NT2/D1 (cell line): ENCODE measurements around the gene SPRR3.

Source experiments
- DNase-seq: peaks from one replicate; pipeline ENCODE4 v3.0.0-alpha.2; 2011; ENCODE audit warnings: low read depth, low spot score
- H3K27me3 ChIP-seq: 2 replicates; pipeline ENCODE4 v1.6.0; 2011; ENCODE audit warnings: mild to moderate bottlenecking; ENCODE audit not compliant: insufficient read length, insufficient read depth
- H3K36me3 ChIP-seq: 2 replicates; pipeline ENCODE4 v1.6.1; 2011; ENCODE audit warnings: mild to moderate bottlenecking, low read length, mixed read lengths; ENCODE audit not compliant: insufficient read depth, insufficient read length
- H3K4me1 ChIP-seq: 2 replicates; pipeline ENCODE4 v1.5.1; 2011; ENCODE audit not compliant: insufficient read depth, insufficient read length
- H3K4me3 ChIP-seq: 2 replicates; pipeline ENCODE4 v1.5.1; 2011; ENCODE audit warnings: low read depth; ENCODE audit not compliant: insufficient read length
- H3K9ac ChIP-seq: 2 replicates; pipeline ENCODE4 v1.6.0; 2011; ENCODE audit warnings: low read depth; ENCODE audit not compliant: insufficient read length
- H3K9me3 ChIP-seq: 2 replicates; pipeline ENCODE4 v1.5.1; 2011; ENCODE audit warnings: mild to moderate bottlenecking, low read length; ENCODE audit not compliant: insufficient read depth
- SUZ12 ChIP-seq: IDR thresholded peaks from 2 replicates; pipeline ENCODE4 v1.6.1; 2011; ENCODE audit not compliant: insufficient read length, insufficient read depth; ENCODE audit errors: extremely low read depth
- YY1 ChIP-seq: IDR thresholded peaks from 2 replicates; pipeline ENCODE4 v1.6.1; 2011; ENCODE audit not compliant: insufficient read length, insufficient read depth
- ZNF274 ChIP-seq: IDR thresholded peaks from 2 replicates; pipeline ENCODE4 v1.6.1; 2011; ENCODE audit warnings: mild to moderate bottlenecking, low read depth, low read length

The SPRR3 gene

GRCh38 chr1:152961226-152961891, 40.2 kb upstream of the SPRR3 start:
- TF ChIP-seq ZNF274, result no peak
- TF ChIP-seq SUZ12, result no peak
- TF ChIP-seq YY1, result no peak
- DNase-seq, result no peak
- Histone ChIP-seq H3K4me1 (no peaks in the 10 kb centered on the region), H3K9ac (no peak overlapping the region), H3K36me3 (no peaks in the 10 kb centered on the region), H3K4me3 (no peak overlapping the region), H3K9me3 (no peaks in the 10 kb centered on the region), H3K27me3 (no peaks in the 10 kb centered on the region)

GRCh38 chr1:152962876-152963415, 38.6 kb upstream of the SPRR3 start:
- Histone ChIP-seq H3K9me3 (no peaks in the 10 kb centered on the region), H3K4me1 (no peaks in the 10 kb centered on the region), H3K9ac (no peak overlapping the region), H3K4me3 (no peak overlapping the region), H3K36me3 (no peaks in the 10 kb centered on the region), H3K27me3 (no peaks in the 10 kb centered on the region)
- TF ChIP-seq YY1 (no peak), ZNF274 (no peak), SUZ12 (no peak)
- DNase-seq, result no peak

GRCh38 chr1:152964536-152964935, 37.0 kb upstream of the SPRR3 start:
- H3K9ac ChIP-seq, result no peak overlapping the region
- no peak for TF ChIP-seq SUZ12
- TF ChIP-seq YY1, result no peak
- no peak for TF ChIP-seq ZNF274
- H3K27me3 ChIP-seq, result no peaks in the 10 kb centered on the region
- H3K9me3 ChIP-seq, result no peaks in the 10 kb centered on the region
- no peaks in the 10 kb centered on the region for H3K4me1 ChIP-seq
- H3K4me3 ChIP-seq, result no peak overlapping the region
- H3K36me3 ChIP-seq, result no peaks in the 10 kb centered on the region
- DNase-seq, result no peak

- H3K9ac ChIP-seq, result no peak overlapping the region
- H3K4me1 ChIP-seq, result no peaks in the 10 kb centered on the region
- DNase-seq, result no peak
- H3K4me3 ChIP-seq, result no peak overlapping the region
- no peaks in the 10 kb centered on the region for H3K9me3 ChIP-seq
- H3K36me3 ChIP-seq, result no peaks in the 10 kb centered on the region
- TF ChIP-seq YY1 (no peak), SUZ12 (no peak), ZNF274 (no peak)
- H3K27me3 ChIP-seq, result no peaks in the 10 kb centered on the region
Observed at GRCh38 chr1:152965853-152966252, 35.7 kb upstream of the SPRR3 start.

- Histone ChIP-seq H3K9me3 (no peaks in the 10 kb centered on the region), H3K27me3 (no peaks in the 10 kb centered on the region), H3K4me1 (no peaks in the 10 kb centered on the region), H3K4me3 (no peak overlapping the region), H3K36me3 (no peaks in the 10 kb centered on the region), H3K9ac (no peak overlapping the region)
- no peak for DNase-seq
- TF ChIP-seq ZNF274 (no peak), YY1 (no peak), SUZ12 (no peak)
Observed at GRCh38 chr1:152967201-152967600, 34.3 kb upstream of the SPRR3 start.

- TF ChIP-seq YY1 (no peak), ZNF274 (no peak), SUZ12 (no peak)
- Histone ChIP-seq H3K36me3 (no peaks in the 10 kb centered on the region), H3K27me3 (no peaks in the 10 kb centered on the region), H3K9me3 (no peaks in the 10 kb centered on the region), H3K9ac (no peak overlapping the region), H3K4me1 (no peaks in the 10 kb centered on the region), H3K4me3 (no peak overlapping the region)
- DNase-seq, result no peak
Observed at GRCh38 chr1:152968248-152968647, 33.3 kb upstream of the SPRR3 start.

GRCh38 chr1:152969036-152969435, 32.5 kb upstream of the SPRR3 start:
- TF ChIP-seq ZNF274, result no peak
- no peak for TF ChIP-seq SUZ12
- TF ChIP-seq YY1, result no peak
- H3K36me3 ChIP-seq, result no peaks in the 10 kb centered on the region

More at GRCh38 chr1:152969036-152969435, 32.5 kb upstream of the SPRR3 start:
- Histone ChIP-seq H3K4me1 (no peaks in the 10 kb centered on the region), H3K27me3 (no peaks in the 10 kb centered on the region), H3K4me3 (no peak overlapping the region), H3K9ac (no peak overlapping the region), H3K9me3 (no peaks in the 10 kb centered on the region)
- DNase-seq, result no peak
